Measurements from ENCODE around the gene TEX10.

TEX10 gene

DNA sequence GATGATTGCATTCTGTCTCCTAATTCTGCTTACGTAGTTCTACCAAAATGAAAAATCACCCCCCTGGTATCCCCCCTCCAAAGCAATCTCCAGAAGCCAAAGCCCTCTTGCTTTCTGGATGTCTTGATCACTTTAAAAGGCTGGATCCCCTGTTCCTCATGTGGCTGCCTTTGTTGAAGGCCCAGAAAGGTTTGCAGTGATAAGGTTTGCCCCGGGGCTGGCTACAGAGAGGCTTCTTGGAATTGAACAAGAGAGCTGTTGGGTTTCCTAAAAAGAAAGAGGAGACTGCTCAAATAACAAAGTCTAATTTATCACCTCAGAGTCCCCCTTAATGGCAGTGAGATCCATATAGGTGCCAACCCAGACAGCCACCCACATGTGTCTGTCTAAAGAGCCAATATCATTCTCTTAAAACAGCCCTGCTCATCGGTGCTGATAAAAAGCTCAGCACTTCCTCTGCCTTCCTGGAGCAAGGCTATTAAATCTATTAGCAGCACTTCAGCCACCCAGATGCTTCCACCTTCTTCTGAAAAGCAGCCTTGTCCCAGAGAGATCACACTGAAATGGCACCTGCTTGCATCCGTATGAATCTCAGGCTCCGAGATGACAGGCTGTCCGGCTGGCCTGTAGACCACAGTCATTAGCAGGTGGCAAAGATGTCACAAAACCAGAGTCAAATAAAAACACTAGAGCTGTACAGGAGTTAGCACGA, 70.9 kb downstream of the TEX10 start:
- DNase-seq, result no peak

- no peak for DNase-seq
Measured at GRCh38 chr9:100281066-100281465, 71.7 kb downstream of the TEX10 start.

GRCh38 chr9:100277166-100277979, 75.4 kb downstream of the TEX10 start:
- DNase-seq, result no peak

- DNase-seq, result no peak
Measured at GRCh38 chr9:100269656-100270055, 83.1 kb downstream of the TEX10 start.

DNA sequence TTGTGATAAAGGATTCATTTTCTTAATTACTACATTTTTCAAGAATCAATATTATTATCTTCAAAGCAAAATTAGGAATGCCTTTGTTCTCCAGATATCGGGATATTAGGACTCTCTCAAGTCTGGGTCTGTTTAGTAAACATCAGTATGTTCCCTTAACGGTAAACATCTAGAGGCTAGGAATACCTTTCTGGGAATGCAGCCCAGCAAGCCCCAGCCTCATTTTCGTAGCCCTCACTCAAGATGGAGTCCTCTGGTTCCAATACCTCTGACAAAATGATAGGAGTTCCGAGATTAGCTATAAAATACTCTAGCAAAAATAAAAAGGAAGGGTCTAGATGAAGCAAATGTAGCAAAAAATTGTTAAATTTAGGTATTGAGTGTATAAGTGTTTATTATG, 84.5 kb downstream of the TEX10 start:
- no peak for DNase-seq

DNA sequence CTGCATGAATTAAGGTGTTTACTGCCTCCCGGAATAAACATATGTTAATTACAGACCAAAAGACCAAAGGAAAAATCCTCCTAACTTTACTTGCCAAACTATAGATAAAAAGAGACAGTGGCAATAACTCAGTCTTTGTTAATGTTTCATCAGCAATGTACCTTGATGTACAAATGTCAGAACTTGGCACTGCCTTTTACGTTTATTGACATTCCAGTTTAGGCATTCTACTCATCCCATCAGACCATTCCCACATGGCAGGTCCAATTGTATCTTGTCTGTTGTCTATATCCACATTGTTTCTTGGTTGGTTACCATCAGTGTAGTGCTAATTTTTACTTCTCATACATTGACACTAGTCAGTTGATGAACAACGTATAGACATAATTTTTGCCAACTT, 85.5 kb downstream of the TEX10 start:
- no peak for DNase-seq

Measured in stimulated activated CD4-positive, alpha-beta T cell treated with anti-CD3 and anti-CD28 coated beads, Interleukin-4, amount 100 ng/mL, for 1 hour (primary cell).